Panc1 (cell line): ENCODE results near the gene P2RY12. TPM values are rescaled to one million over a fixed set of nuclear protein-coding genes. Genes with fewer than 3 reads are reported as not detected.

Experiments
- ATAC-seq: fragments of 200-7000 bp; cut with Tn5 transposase; 2 replicates; pipeline ENCODE4 v1.9.1; 2020; ENCODE audit warnings: mild to moderate bottlenecking, moderate library complexity
- BruUV-seq: library from RNA; stranded (reverse); fragments of 400-500 nt; replicated peaks from 2 replicates; lab custom pipeline; 2021; lab: Mats Ljungman, UMichigan
- CTCF ChIA-PET: fragments of 300-600 bp; sonication (Branson Sonifier 250); formaldehyde crosslinking; loops from one replicate; lab custom pipeline; 2022; ENCODE audit warnings: antibody characterized with exemption; lab: Charles Lee
- POLR2A ChIA-PET: fragments of 300-600 bp; sonication (Branson Sonifier 250); formaldehyde crosslinking; loops from one replicate; lab custom pipeline; 2022; ENCODE audit warnings: antibody characterized with exemption; lab: Charles Lee
- DNase-seq: peaks from one replicate; pipeline ENCODE4 v3.0.0-alpha.2; 2010; ENCODE audit warnings: low read depth, low spot score
- H3K27ac ChIP-seq: 2 replicates; pipeline ENCODE4 v1.5.1; 2011; ENCODE audit warnings: mild to moderate bottlenecking, low read length, inconsistent platforms
- H3K27me3 ChIP-seq: fragments of 200-500 bp; sonication (Bioruptor generic); 2 replicates; pipeline ENCODE4 v1.6.0; 2014; ENCODE audit warnings: low read length, inconsistent platforms; ENCODE audit not compliant: control insufficient read depth, insufficient read depth
- H3K36me3 ChIP-seq: fragments of 200-500 bp; sonication (Bioruptor generic); 2 replicates; pipeline ENCODE4 v1.5.1; 2014; ENCODE audit warnings: inconsistent platforms, mild to moderate bottlenecking, low read length, moderate library complexity; ENCODE audit not compliant: control insufficient read depth, insufficient read depth
- H3K4me1 ChIP-seq: 2 replicates; pipeline ENCODE4 v1.5.1; 2011; ENCODE audit warnings: inconsistent platforms, mild to moderate bottlenecking, low read length, moderate library complexity; ENCODE audit not compliant: control insufficient read depth, insufficient read depth
- H3K4me3 ChIP-seq, 2 experiments: 2 replicates each; pipeline ENCODE4 v1.5.1; 2011 to 2012; ENCODE audit warnings: low read depth in 2 of 2, low read length in 2 of 2, mild to moderate bottlenecking in 2 of 2, inconsistent platforms in 1 of 2, moderate library complexity in 1 of 2
- H3K9me3 ChIP-seq: fragments of 200-500 bp; sonication (Bioruptor generic); 2 replicates; pipeline ENCODE4 v1.5.1; 2014; ENCODE audit warnings: low read depth, mild to moderate bottlenecking, inconsistent platforms, low read length, moderate library complexity; ENCODE audit not compliant: control insufficient read depth, insufficient read depth
- CTCF ChIP-seq: fragments of 450-650 bp; IDR thresholded peaks from 2 replicates; pipeline ENCODE4 v1.5.1; 2017; ENCODE audit warnings: mild to moderate bottlenecking
- POLR2AphosphoS5 ChIP-seq: IDR thresholded peaks from 2 replicates; pipeline ENCODE4 v1.6.1; 2012; ENCODE audit warnings: mild to moderate bottlenecking, low read depth, low read length, moderate library complexity
- REST ChIP-seq, 2 experiments: IDR thresholded peaks; 2 replicates each; pipeline ENCODE4 v1.6.1; 2011 to 2012; ENCODE audit warnings: low read depth in 2 of 2, control low read depth in 1 of 2, low read length in 1 of 2, mild to moderate bottlenecking in 1 of 2, moderate library complexity in 1 of 2; ENCODE audit not compliant: insufficient read depth in 1 of 2
- SIN3A ChIP-seq: IDR thresholded peaks from 2 replicates; pipeline ENCODE4 v1.6.1; 2012; ENCODE audit warnings: low read depth, mild to moderate bottlenecking, low read length, moderate library complexity, borderline replicate concordance; ENCODE audit not compliant: insufficient read depth
- TCF7L2 ChIP-seq: IDR thresholded peaks from 2 replicates; pipeline ENCODE4 v1.6.1; 2011; ENCODE audit warnings: mild to moderate bottlenecking, low read depth, low read length, inconsistent platforms
- in situ Hi-C: cut with HindIII; loops from 2 replicates; pipeline ENCODE4 v1.10.0; 2016; ENCODE audit warnings: low sequenced_read_pairs, low pct_unique_long_range_greater_than_20kb
- intact Hi-C: fragments of 100-400 bp; cut with micrococcal nuclease; formaldehyde crosslinking; loops from one replicate; pipeline ENCODE4 v1.10.0; 2022; ENCODE audit not compliant: unreplicated experiment
- total RNA-seq: library from RNA; stranded (reverse); gene quantifications from one replicate; pipeline ENCODE4 v1.2.1, GENCODE V29; 2021; ENCODE audit not compliant: unreplicated experiment

The P2RY12 gene
- total RNA-seq, 1 experiment from 2014 or later: not detected

- no peak for TF ChIP-seq POLR2AphosphoS5
These were observed 76.7 kb downstream of the P2RY12 start (continued) for GRCh38 chr3:151307583-151308488.

- BruUV-seq: no TSS peak
- CTCF ChIA-PET: no interaction called here
- H3K4me1 ChIP-seq: no peaks in the 10 kb centered on the region
- H3K36me3 ChIP-seq: no peaks in the 10 kb centered on the region
- no peaks in the 10 kb centered on the region for H3K9me3 ChIP-seq
- POLR2A ChIA-PET: no interaction called here
- no peak overlapping the region for H3K27ac ChIP-seq
- H3K4me3 ChIP-seq: no peak overlapping the region
- ATAC-seq: no peak
- TF ChIP-seq TCF7L2: no peak
- intact Hi-C loops (no loop called here), in situ Hi-C loops (no loop called here)
- no peak for DNase-seq
- no peaks in the 10 kb centered on the region for H3K27me3 ChIP-seq
These were observed 77.4 kb downstream of the P2RY12 start for GRCh38 chr3:151307131-151307530.

- CTCF ChIA-PET: no interaction called here
- Histone ChIP-seq H3K4me3 (no peak overlapping the region), H3K27me3 (no peaks in the 10 kb centered on the region), H3K27ac (no peak overlapping the region), H3K4me1 (no peaks in the 10 kb centered on the region), H3K36me3 (no peaks in the 10 kb centered on the region), H3K9me3 (no peaks in the 10 kb centered on the region)
- ATAC-seq: no peak
- no TSS peak for BruUV-seq
- in situ Hi-C loops: no loop called here
- intact Hi-C loops: no loop called here
- TF ChIP-seq TCF7L2 (no peak), SIN3A (no peak), CTCF (no peak), REST (IDR thresholded peaks at IDR 0.05; ENCODE audit: insufficient read depth in 1 of 2, low read depth in 2 of 2, low read length in 1 of 2) (no peak), POLR2AphosphoS5 (no peak)
- POLR2A ChIA-PET: no interaction called here
- no peak for DNase-seq
These were observed 78.3 kb downstream of the P2RY12 start for GRCh38 chr3:151306168-151306810.
